HepG2 (cell line): ENCODE data around the gene RFX6.

Experiments
- BCL3 ChIP-seq: sonication (generic); formaldehyde crosslinking; IDR thresholded peaks from 2 replicates; pipeline ENCODE4 v1.5.1; 2020; ENCODE audit warnings: mild to moderate bottlenecking, missing genetic modification reagents, moderate library complexity
- CEBPB ChIP-seq: IDR thresholded peaks from 2 replicates; pipeline ENCODE4 v1.6.1; 2011; ENCODE audit warnings: low read depth, low read length, improper control_type of control experiment, borderline replicate concordance
- CTCF ChIP-seq: sonication (generic); formaldehyde crosslinking; IDR thresholded peaks from 2 replicates; pipeline ENCODE4 v1.5.0; 2020; ENCODE audit warnings: mild to moderate bottlenecking, missing genetic modification reagents, moderate library complexity
- FOXA1 ChIP-seq, 2 experiments: fragments of 450-650 bp in 1 of 2; sonication (generic) in 1 of 2; formaldehyde crosslinking in 1 of 2; IDR thresholded peaks; 2 replicates each; pipeline versions ENCODE4 v1.4.0 to v1.6.1; 2016 to 2020; ENCODE audit warnings: missing genetic modification reagents in 1 of 2
- GTF2F1 ChIP-seq: fragments of 150-350 bp; IDR thresholded peaks from 2 replicates; pipeline ENCODE4 v1.6.1; 2014; ENCODE audit warnings: low read length
- RELA ChIP-seq: sonication (generic); formaldehyde crosslinking; IDR thresholded peaks from 2 replicates; pipeline ENCODE4 v1.4.0; 2020; ENCODE audit warnings: missing genetic modification reagents
- ZFX ChIP-seq: sonication (generic); formaldehyde crosslinking; IDR thresholded peaks from 2 replicates; pipeline ENCODE4 v1.4.0; 2020; ENCODE audit warnings: mild to moderate bottlenecking, low read depth, missing genetic modification reagents, moderate library complexity

- TF ChIP-seq GTF2F1 (no peak), RELA (no peak), CTCF (no peak), CEBPB (no peak), FOXA1 (IDR thresholded peaks at IDR 0.05) (no peak), FOXA1 (CRISPR knock-in tag; IDR thresholded peaks at IDR 0.05) (no peak), BCL3 (CRISPR knock-in tag) (no peak), ZFX (CRISPR knock-in tag) (no peak)
Measured at GRCh38 chr6:116955773-116956172, 78.7 kb downstream of the RFX6 start.
